NCI-H526 treated with DMSO at 0.1 percent for 48 hours (cell line): ENCODE measurements around the gene ANKRD45.
"Not testable (repeated sequence)": the region's sequence is repeated elsewhere in the genome, so short reads cannot be mapped to it uniquely, and the experiment has no call there.

Source experiments
- DNase-seq: peaks from one replicate; lab custom pipeline; 2025; lab: John Stamatoyannopoulos, UW

The ANKRD45 gene

GRCh38 chr1:173669491-173669941 is at the start of gene ANKRD45:
ANKRD45 (minus strand) TSS chr1:173669851; CDS start chr1:173659418, 10,433 bp downstream.
- DNase-seq, result peak; percentile 79

GRCh38 chr1:173717238-173717637 is 47.6 kb upstream of the ANKRD45 start:
- peak; percentile 35 for DNase-seq

- DNase-seq, result peak; percentile 86
These were observed 45.8 kb upstream of the ANKRD45 start for GRCh38 chr1:173715538-173715844.

- DNase-seq, result peak; percentile 97
These were observed 45.3 kb upstream of the ANKRD45 start, which contains the start of gene KLHL20 for GRCh38 chr1:173714759-173715537. KLHL20 (plus strand) TSS chr1:173714981; CDS start chr1:173716044, 1,063 bp downstream.

- DNase-seq, result no peak
These were observed 44.7 kb upstream of the ANKRD45 start for GRCh38 chr1:173714441-173714758.

- no peak for DNase-seq
These were observed 39.1 kb upstream of the ANKRD45 start for GRCh38 chr1:173708787-173709186.

GRCh38 chr1:173705117-173705516 is 35.5 kb upstream of the ANKRD45 start:
- no peak for DNase-seq

- no peak for DNase-seq
These were observed 33.1 kb upstream of the ANKRD45 start for GRCh38 chr1:173702736-173703135.

GRCh38 chr1:173701299-173701698 is 31.6 kb upstream of the ANKRD45 start:
- DNase-seq, result not testable (repeated sequence)

GRCh38 chr1:173693238-173693637 is 23.6 kb upstream of the ANKRD45 start:
- DNase-seq, result no peak

- no peak for DNase-seq
These were observed 18.6 kb upstream of the ANKRD45 start for GRCh38 chr1:173688300-173688699.

- not testable (repeated sequence) for DNase-seq
These were observed 15.5 kb upstream of the ANKRD45 start for GRCh38 chr1:173685121-173685520.

- DNase-seq, result not testable (repeated sequence)
These were observed 14.2 kb upstream of the ANKRD45 start for GRCh38 chr1:173683838-173684237.

GRCh38 chr1:173682184-173682583 is 12.5 kb upstream of the ANKRD45 start:
- DNase-seq, result no peak

- DNase-seq, result not testable (repeated sequence)
These were observed 10.5 kb upstream of the ANKRD45 start for GRCh38 chr1:173680152-173680551.

- DNase-seq, result not testable (repeated sequence)
These were observed 4.8 kb upstream of the ANKRD45 start for GRCh38 chr1:173674496-173674895.

- no peak for DNase-seq
These were observed 3.0 kb downstream of the ANKRD45 start for GRCh38 chr1:173666646-173667045.

- DNase-seq, result no peak
These were observed 6.5 kb downstream of the ANKRD45 start for GRCh38 chr1:173663159-173663558.

GRCh38 chr1:173661763-173662162 is 7.9 kb downstream of the ANKRD45 start:
- no peak for DNase-seq

- no peak for DNase-seq
These were observed 8.4 kb downstream of the ANKRD45 start for GRCh38 chr1:173661271-173661670.

GRCh38 chr1:173660306-173660705 is 9.3 kb downstream of the ANKRD45 start:
- DNase-seq, result no peak

GRCh38 chr1:173648880-173649605 is 20.6 kb downstream of the ANKRD45 start:
- no peak for DNase-seq

- DNase-seq, result no peak
These were observed 23.0 kb downstream of the ANKRD45 start for GRCh38 chr1:173646656-173647055.
